Trophoblast cell (in vitro differentiated cells and primary cell): Measurements from ENCODE around the gene EIF5B.

Experiments used
- DNase-seq, 2 donors: peaks; one replicate each; pipeline ENCODE4 v3.0.0-alpha.2; 2016
- H2AFZ ChIP-seq: 2 replicates; pipeline ENCODE4 v1.6.1; 2013; ENCODE audit warnings: low read length, moderate library complexity, mild to moderate bottlenecking; ENCODE audit not compliant: insufficient read depth, poor library complexity
- H2AK5ac ChIP-seq: 2 replicates; pipeline ENCODE4 v1.6.1; 2013; ENCODE audit warnings: mild to moderate bottlenecking, low read length
- H2BK120ac ChIP-seq: 2 replicates; pipeline ENCODE4 v1.6.1; 2013; ENCODE audit warnings: low read length, mild to moderate bottlenecking, moderate library complexity; ENCODE audit not compliant: insufficient read depth, poor library complexity
- H2BK12ac ChIP-seq: 2 replicates; pipeline ENCODE4 v1.6.1; 2013; ENCODE audit warnings: mild to moderate bottlenecking, low read length, moderate library complexity
- H2BK5ac ChIP-seq: 2 replicates; pipeline ENCODE4 v1.6.1; 2013; ENCODE audit warnings: low read length, low read depth, moderate library complexity, mild to moderate bottlenecking; ENCODE audit not compliant: poor library complexity
- H3K14ac ChIP-seq: 2 replicates; pipeline ENCODE4 v1.6.1; 2013; ENCODE audit warnings: mild to moderate bottlenecking, low read length
- H3K18ac ChIP-seq: 2 replicates; pipeline ENCODE4 v1.6.1; 2013; ENCODE audit warnings: mild to moderate bottlenecking, low read length
- H3K23ac ChIP-seq: 2 replicates; pipeline ENCODE4 v1.6.1; 2013; ENCODE audit warnings: low read length
- H3K27ac ChIP-seq: 2 replicates; pipeline ENCODE4 v1.5.1; 2013; ENCODE audit warnings: low read depth, mild to moderate bottlenecking, inconsistent platforms, low read length, moderate library complexity
- H3K27me3 ChIP-seq: 2 replicates; pipeline ENCODE4 v1.6.1; 2013; ENCODE audit warnings: inconsistent platforms, mild to moderate bottlenecking, low read length, moderate library complexity; ENCODE audit not compliant: insufficient read depth
- H3K36me3 ChIP-seq, 2 experiments: 1 replicate in 1 of 2; 2 replicates in 1 of 2; pipeline ENCODE4 v1.6.1; 2013; ENCODE audit warnings: low read length in 2 of 2, mild to moderate bottlenecking in 2 of 2, moderate library complexity in 1 of 2; ENCODE audit not compliant: insufficient read depth in 2 of 2, control insufficient read depth in 1 of 2
- H3K4ac ChIP-seq: 2 replicates; pipeline ENCODE4 v1.6.1; 2013; ENCODE audit warnings: low read depth, mild to moderate bottlenecking, low read length, moderate library complexity
- H3K4me1 ChIP-seq, 2 experiments: 1 replicate in 1 of 2; 2 replicates in 1 of 2; pipeline ENCODE4 v1.6.1; 2013; ENCODE audit warnings: low read length in 2 of 2, mild to moderate bottlenecking in 2 of 2, moderate library complexity in 1 of 2; ENCODE audit not compliant: insufficient read depth in 2 of 2, control insufficient read depth in 1 of 2
- H3K4me2 ChIP-seq: 2 replicates; pipeline ENCODE4 v1.6.1; 2013; ENCODE audit warnings: inconsistent platforms, mild to moderate bottlenecking, low read length, moderate library complexity
- H3K4me3 ChIP-seq: 2 replicates; pipeline ENCODE4 v1.5.1; 2013; ENCODE audit warnings: mild to moderate bottlenecking, low read depth, low read length, inconsistent platforms
- H3K79me1 ChIP-seq: one replicate; pipeline ENCODE4 v1.6.1; 2013; ENCODE audit warnings: low read length
- H3K79me2 ChIP-seq: 2 replicates; pipeline ENCODE4 v1.6.1; 2013; ENCODE audit warnings: low read length, mild to moderate bottlenecking; ENCODE audit not compliant: control insufficient read depth, insufficient read depth, poor library complexity
- H3K9ac ChIP-seq: 2 replicates; pipeline ENCODE4 v1.6.1; 2013; ENCODE audit warnings: mild to moderate bottlenecking, low read length
- H3K9me3 ChIP-seq: 2 replicates; pipeline ENCODE4 v1.6.1; 2013; ENCODE audit warnings: low read depth, mild to moderate bottlenecking, control low read depth, inconsistent platforms, low read length; ENCODE audit not compliant: insufficient read depth
- H4K12ac ChIP-seq: 2 replicates; pipeline ENCODE4 v1.6.1; 2013; ENCODE audit warnings: low read depth, mild to moderate bottlenecking, low read length, moderate library complexity
- H4K8ac ChIP-seq: 2 replicates; pipeline ENCODE4 v1.6.1; 2013; ENCODE audit warnings: low read depth, mild to moderate bottlenecking, low read length, moderate library complexity
- H4K91ac ChIP-seq: one replicate; pipeline ENCODE4 v1.6.1; 2013; ENCODE audit warnings: low read depth, mild to moderate bottlenecking, low read length, moderate library complexity
- WGBS: extraction: QIAGEN DNeasy Blood & Tissue Kit; methylation state at CpG from one replicate; pipeline ENCODE4 v1.1.7; 2013; ENCODE audit warnings: missing lambda C conversion rate; ENCODE audit not compliant: insufficient read length, insufficient coverage; ENCODE audit errors: extremely low coverage; 5-methylcytosine and 5-hydroxymethylcytosine counted together

EIF5B gene

DNA sequence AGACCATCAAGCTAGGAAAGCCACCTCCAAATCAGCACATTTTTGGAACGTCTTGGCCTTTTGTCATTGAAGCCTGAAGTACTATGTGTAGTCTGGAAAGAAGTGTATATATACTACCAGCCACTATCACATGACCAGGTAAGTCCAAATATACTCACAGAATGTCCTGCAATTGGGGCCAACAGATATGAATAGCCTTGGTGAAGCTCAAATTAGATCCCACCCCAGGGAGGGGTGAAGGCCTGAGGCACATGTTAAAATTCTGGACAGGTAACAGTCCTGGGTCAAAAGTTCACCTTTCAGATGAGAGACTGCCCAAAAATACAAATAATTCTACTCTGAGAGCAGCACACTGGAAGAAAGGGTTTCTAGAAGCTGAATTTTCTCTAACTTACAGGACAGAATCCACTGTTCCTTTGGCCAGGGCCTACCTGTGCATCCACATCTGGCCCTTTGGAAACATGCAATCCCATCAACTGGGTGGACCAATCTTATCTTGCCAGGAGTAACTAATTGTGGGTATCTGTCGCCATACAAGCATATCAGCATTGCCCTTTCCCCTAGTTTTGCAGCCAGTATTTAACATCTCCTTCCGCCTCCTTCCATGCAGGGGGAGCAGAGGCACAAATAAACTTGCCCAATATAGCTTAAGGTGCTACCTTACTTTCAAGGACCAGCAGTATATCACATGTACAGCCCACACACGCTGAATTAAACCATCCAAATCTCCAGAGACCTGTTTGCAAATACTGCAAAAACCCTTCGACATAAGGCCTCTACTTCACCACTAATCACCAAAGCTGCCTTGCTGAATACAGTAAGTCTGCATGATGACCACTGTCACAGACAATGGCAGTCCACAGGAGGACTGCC is 67.8 kb downstream of the EIF5B start:
- H3K27ac ChIP-seq: peak overlapping the region; percentile 76
- no peak overlapping the region for H2AFZ ChIP-seq
- H3K9ac ChIP-seq: no peak overlapping the region
- no peaks in the 10 kb centered on the region for H3K9me3 ChIP-seq
- no peak overlapping the region for H3K4me3 ChIP-seq
- H2AK5ac ChIP-seq: no peak overlapping the region
- H3K36me3 ChIP-seq: peaks cover 13 to 29% of the 10 kb centered on the region in 2 experiments
- H2BK120ac ChIP-seq: no peak overlapping the region
- H4K8ac ChIP-seq: no peak overlapping the region
- H3K4ac ChIP-seq: no peak overlapping the region
- no peak overlapping the region for H3K18ac ChIP-seq
- H4K91ac ChIP-seq: no peak overlapping the region
- peaks cover 7 to 15% of the 10 kb centered on the region in 2 experiments for H3K4me1 ChIP-seq
- H3K14ac ChIP-seq: no peak overlapping the region
- peak overlapping the region; percentile 29 for H3K4me2 ChIP-seq
- H3K27me3 ChIP-seq: no peaks in the 10 kb centered on the region
- no peak overlapping the region for H2BK12ac ChIP-seq
- no CpG with 5 or more reads among the region's 5 CpGs for WGBS
- H3K23ac ChIP-seq: no peak overlapping the region
- no peaks in the 10 kb centered on the region for H3K79me1 ChIP-seq
- no peak overlapping the region for H4K12ac ChIP-seq
- no peak overlapping the region for H2BK5ac ChIP-seq
- H3K79me2 ChIP-seq: no peaks in the 10 kb centered on the region
- DNase-seq: peak in 1 of 2 donors; percentile 3

- no peak overlapping the region for H3K4me3 ChIP-seq
- no peak overlapping the region for H4K91ac ChIP-seq
- H3K4ac ChIP-seq: no peak overlapping the region
- no peak overlapping the region for H3K4me2 ChIP-seq
- no peak overlapping the region for H2AK5ac ChIP-seq
- peaks cover 7 to 15% of the 10 kb centered on the region in 2 experiments for H3K4me1 ChIP-seq
- no peaks in the 10 kb centered on the region for H3K79me1 ChIP-seq
- WGBS: no CpG with 5 or more reads among the region's 6 CpGs
- H3K27ac ChIP-seq: no peak overlapping the region
- H3K9me3 ChIP-seq: no peaks in the 10 kb centered on the region
- H3K79me2 ChIP-seq: no peaks in the 10 kb centered on the region
- no peak overlapping the region for H2BK120ac ChIP-seq
- DNase-seq: no peak
- H3K36me3 ChIP-seq: peaks cover 21 to 34% of the 10 kb centered on the region in 2 experiments
- peak overlapping the region; percentile 31 for H2BK5ac ChIP-seq
- H4K12ac ChIP-seq: no peak overlapping the region
- H3K27me3 ChIP-seq: no peaks in the 10 kb centered on the region
- H2AFZ ChIP-seq: no peak overlapping the region
- H3K23ac ChIP-seq: no peak overlapping the region
- no peak overlapping the region for H2BK12ac ChIP-seq
- H3K9ac ChIP-seq: no peak overlapping the region
- H3K14ac ChIP-seq: no peak overlapping the region
- H3K18ac ChIP-seq: no peak overlapping the region
- no peak overlapping the region for H4K8ac ChIP-seq
Observed at GRCh38 chr2:99406137-99406536, 68.9 kb downstream of the EIF5B start.

GRCh38 chr2:99410276-99410675 is 73.1 kb downstream of the EIF5B start:
- Histone ChIP-seq H3K4me2 (no peak overlapping the region), H3K79me1 (no peaks in the 10 kb centered on the region), H2AFZ (no peak overlapping the region), H3K27me3 (no peaks in the 10 kb centered on the region), H3K4me3 (no peak overlapping the region), H3K23ac (no peak overlapping the region), H4K12ac (no peak overlapping the region), H3K9ac (no peak overlapping the region), H3K27ac (no peak overlapping the region), H3K36me3 (peaks cover 14 to 34% of the 10 kb centered on the region in 2 experiments), H2AK5ac (no peak overlapping the region), H3K79me2 (no peaks in the 10 kb centered on the region), H3K9me3 (no peaks in the 10 kb centered on the region), H4K91ac (no peak overlapping the region), H3K4me1 (peaks cover 2% of the 10 kb centered on the region in 2 experiments), H3K4ac (no peak overlapping the region), H4K8ac (no peak overlapping the region), H2BK5ac (no peak overlapping the region), H3K18ac (no peak overlapping the region), H2BK120ac (no peak overlapping the region), H2BK12ac (no peak overlapping the region), H3K14ac (no peak overlapping the region)
- no CpG with 5 or more reads among the region's 4 CpGs for WGBS
- DNase-seq: no peak

GRCh38 chr2:99414566-99414965 is 77.4 kb downstream of the EIF5B start:
- Histone ChIP-seq H3K4me3 (no peak overlapping the region), H3K79me2 (no peaks in the 10 kb centered on the region), H3K9ac (no peak overlapping the region), H4K12ac (no peak overlapping the region), H3K4ac (no peak overlapping the region), H3K79me1 (no peaks in the 10 kb centered on the region), H3K27ac (no peak overlapping the region), H2BK12ac (no peak overlapping the region), H3K18ac (no peak overlapping the region), H3K9me3 (no peaks in the 10 kb centered on the region), H4K8ac (no peak overlapping the region), H3K4me1 (no peaks in the 10 kb centered on the region), H2AFZ (no peak overlapping the region), H3K23ac (no peak overlapping the region), H3K4me2 (no peak overlapping the region), H3K14ac (no peak overlapping the region), H3K36me3 (peaks cover 21 to 38% of the 10 kb centered on the region in 2 experiments), H2AK5ac (no peak overlapping the region), H3K27me3 (no peaks in the 10 kb centered on the region), H4K91ac (no peak overlapping the region), H2BK5ac (no peak overlapping the region), H2BK120ac (no peak overlapping the region)
- no CpG with 5 or more reads among the region's 1 CpG for WGBS
- DNase-seq: no peak
